Lower lobe of right lung (tissue), 2 donors: ENCODE data around the gene UBAC1. TPM values are rescaled to one million over a fixed set of nuclear protein-coding genes. Genes with fewer than 3 reads are reported as not detected.

ENCODE experiments used
- ATAC-seq, 2 donors: fragments of 200-7000 bp; cut with Tn5 transposase; one replicate each; pipeline ENCODE4 v1.9.1; 2020 to 2022; ENCODE audit warnings: mild to moderate bottlenecking in 2 of 2, moderate library complexity in 2 of 2
- DNase-seq: peaks from one replicate; pipeline ENCODE4 v3.0.0-alpha.2; 2020
- H3K27ac ChIP-seq: fragments of 200-600 bp; one replicate; pipeline ENCODE4 v1.8.0; 2022
- H3K27me3 ChIP-seq: fragments of 200-600 bp; one replicate; pipeline ENCODE4 v1.8.0; 2022; ENCODE audit warnings: low read depth
- H3K36me3 ChIP-seq: fragments of 200-600 bp; one replicate; pipeline ENCODE4 v1.8.0; 2022; ENCODE audit warnings: mild to moderate bottlenecking
- H3K4me1 ChIP-seq: fragments of 200-600 bp; one replicate; pipeline ENCODE4 v1.8.0; 2022
- H3K4me3 ChIP-seq: fragments of 200-600 bp; one replicate; pipeline ENCODE4 v1.8.0; 2022; ENCODE audit warnings: mild to moderate bottlenecking
- H3K9me3 ChIP-seq: fragments of 200-600 bp; one replicate; pipeline ENCODE4 v1.8.0; 2022
- intact Hi-C: fragments of 100-400 bp; cut with DNase I; formaldehyde crosslinking; loops from one replicate; pipeline ENCODE4 v1.11.0; 2022
- total RNA-seq: library from RNA; stranded (reverse); fragmentation: NEBNext Ultra II Directional; extraction: Animal tissue kit (Norgen Biotek cat#: 25700); gene quantifications from one replicate; pipeline ENCODE4 v1.2.1, GENCODE V29; 2021
- TF ChIP-seq, protein P1 (sequence below): fragments of 200-600 bp; IDR thresholded peaks from one replicate; pipeline ENCODE4 v1.8.0; 2022; ENCODE audit warnings: antibody characterized with exemption, mild to moderate bottlenecking
- donor health status: DM: no; HTN: yes; CAD: no; lungs with severe emphysema.

Gene UBAC1
- total RNA-seq, 1 donor from 2014 or later = 40.3 TPM

DNA sequence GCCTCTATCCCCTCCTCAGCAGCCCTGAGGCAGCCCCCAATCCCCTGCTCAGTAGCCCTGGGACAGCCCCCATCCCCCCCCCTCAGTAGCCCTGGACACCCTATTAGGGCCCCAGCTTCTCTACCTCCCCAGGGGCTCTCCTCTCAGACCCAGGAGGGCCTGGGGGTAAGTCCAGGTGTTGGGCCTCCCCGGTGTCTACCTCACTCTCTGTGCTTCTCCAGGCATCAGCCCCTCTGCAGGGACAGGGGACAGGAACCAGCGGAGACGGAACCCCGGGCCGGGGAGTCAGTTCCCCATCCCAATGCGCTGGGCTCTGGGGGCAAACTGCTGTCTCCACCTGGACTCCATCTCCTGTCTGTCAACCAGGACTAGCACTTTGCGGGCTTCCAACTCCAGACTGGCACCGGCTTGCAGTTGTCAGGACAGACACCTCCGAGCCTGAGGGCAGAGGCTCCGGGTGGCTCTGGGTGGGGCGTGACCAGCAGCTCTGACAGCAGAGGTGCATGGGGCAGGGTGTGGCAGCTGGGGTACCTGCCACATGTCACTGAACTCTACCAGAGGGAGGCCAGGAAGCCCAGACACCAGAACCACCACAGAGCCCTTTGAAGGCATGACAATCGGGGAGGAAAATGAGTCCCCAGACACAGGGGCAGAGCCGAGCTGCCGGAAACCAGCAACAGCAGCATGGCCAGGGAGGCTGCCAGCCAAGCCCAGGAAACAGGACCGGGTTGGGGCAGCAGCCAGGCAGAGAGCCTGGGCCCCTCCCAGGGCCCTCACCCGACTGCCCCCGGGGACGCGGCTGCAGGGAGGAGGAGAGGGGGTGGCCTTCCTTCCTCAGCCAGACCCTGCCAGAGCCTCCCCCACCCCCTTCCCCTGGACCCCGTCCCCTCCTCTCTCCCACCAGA, 17.7 kb upstream of the UBAC1 start:
- H3K27ac ChIP-seq = peak overlapping the region; percentile 31
- DNase-seq (no peak), ATAC-seq (peak; percentile 21 to 34)
- no peaks in the 10 kb centered on the region for H3K9me3 ChIP-seq
- intact Hi-C loops = no loop called here
- no peaks in the 10 kb centered on the region for H3K36me3 ChIP-seq
- TF ChIP-seq, protein P1, sequence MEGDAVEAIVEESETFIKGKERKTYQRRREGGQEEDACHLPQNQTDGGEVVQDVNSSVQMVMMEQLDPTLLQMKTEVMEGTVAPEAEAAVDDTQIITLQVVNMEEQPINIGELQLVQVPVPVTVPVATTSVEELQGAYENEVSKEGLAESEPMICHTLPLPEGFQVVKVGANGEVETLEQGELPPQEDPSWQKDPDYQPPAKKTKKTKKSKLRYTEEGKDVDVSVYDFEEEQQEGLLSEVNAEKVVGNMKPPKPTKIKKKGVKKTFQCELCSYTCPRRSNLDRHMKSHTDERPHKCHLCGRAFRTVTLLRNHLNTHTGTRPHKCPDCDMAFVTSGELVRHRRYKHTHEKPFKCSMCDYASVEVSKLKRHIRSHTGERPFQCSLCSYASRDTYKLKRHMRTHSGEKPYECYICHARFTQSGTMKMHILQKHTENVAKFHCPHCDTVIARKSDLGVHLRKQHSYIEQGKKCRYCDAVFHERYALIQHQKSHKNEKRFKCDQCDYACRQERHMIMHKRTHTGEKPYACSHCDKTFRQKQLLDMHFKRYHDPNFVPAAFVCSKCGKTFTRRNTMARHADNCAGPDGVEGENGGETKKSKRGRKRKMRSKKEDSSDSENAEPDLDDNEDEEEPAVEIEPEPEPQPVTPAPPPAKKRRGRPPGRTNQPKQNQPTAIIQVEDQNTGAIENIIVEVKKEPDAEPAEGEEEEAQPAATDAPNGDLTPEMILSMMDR = no peak
- peaks cover 17% of the 10 kb centered on the region for H3K4me1 ChIP-seq
- no peak overlapping the region for H3K4me3 ChIP-seq
- H3K27me3 ChIP-seq = peaks cover 20% of the 10 kb centered on the region

DNA sequence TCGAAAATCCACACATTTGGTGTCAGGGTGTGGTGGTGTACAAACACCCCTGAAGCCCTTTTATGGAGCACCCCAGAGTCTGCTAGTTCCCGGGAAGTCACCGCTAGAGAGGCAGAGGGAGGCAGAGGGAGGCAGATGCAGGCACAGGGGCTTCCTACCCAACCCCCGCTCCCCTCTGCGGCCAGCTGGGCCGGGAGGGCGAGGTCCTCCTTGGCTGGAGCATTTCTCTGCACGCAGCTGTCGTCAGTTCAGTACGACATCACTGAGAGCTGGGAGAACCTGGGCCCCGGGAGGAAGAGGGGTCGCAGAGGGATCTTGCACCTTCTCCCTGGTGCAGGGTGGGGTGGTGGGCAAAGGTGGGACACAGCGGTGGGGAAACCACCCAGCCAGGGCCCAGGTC, 15.8 kb upstream of the UBAC1 start:
- Histone ChIP-seq H3K36me3 (no peaks in the 10 kb centered on the region), H3K9me3 (no peaks in the 10 kb centered on the region), H3K4me1 (peaks cover 27% of the 10 kb centered on the region), H3K4me3 (no peak overlapping the region), H3K27ac (no peak overlapping the region), H3K27me3 (peaks cover 20% of the 10 kb centered on the region)
- TF ChIP-seq, protein P1 = no peak
- ATAC-seq = no peak
- DNase-seq = no peak
- intact Hi-C loops = no loop called here

DNA sequence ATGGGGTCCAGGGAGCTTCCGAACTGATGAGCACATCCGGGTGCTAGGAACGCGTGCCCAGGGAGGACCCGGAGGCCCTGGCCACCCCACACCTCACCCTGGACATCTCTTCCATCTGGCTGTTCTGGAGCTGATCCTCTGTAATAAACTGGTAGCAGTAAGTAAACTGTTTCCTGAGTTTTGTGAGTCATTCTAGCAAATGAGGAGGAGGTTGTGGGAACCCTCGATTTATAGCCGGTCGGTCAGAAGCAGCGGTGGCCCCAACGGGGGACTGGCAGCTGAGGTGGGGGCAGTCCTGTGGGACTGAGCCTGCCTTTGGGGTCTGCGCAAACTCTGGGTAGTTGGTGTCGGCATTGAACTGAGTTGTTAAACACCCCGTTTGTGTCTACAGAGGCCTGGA, 15.4 kb upstream of the UBAC1 start:
- no peak overlapping the region for H3K4me3 ChIP-seq
- ATAC-seq = no peak
- H3K9me3 ChIP-seq = no peaks in the 10 kb centered on the region
- intact Hi-C loops = no loop called here
- TF ChIP-seq, protein P1 = no peak
- H3K36me3 ChIP-seq = no peaks in the 10 kb centered on the region
- peaks cover 27% of the 10 kb centered on the region for H3K4me1 ChIP-seq
- peaks cover 20% of the 10 kb centered on the region for H3K27me3 ChIP-seq
- DNase-seq = no peak
- H3K27ac ChIP-seq = no peak overlapping the region

DNA sequence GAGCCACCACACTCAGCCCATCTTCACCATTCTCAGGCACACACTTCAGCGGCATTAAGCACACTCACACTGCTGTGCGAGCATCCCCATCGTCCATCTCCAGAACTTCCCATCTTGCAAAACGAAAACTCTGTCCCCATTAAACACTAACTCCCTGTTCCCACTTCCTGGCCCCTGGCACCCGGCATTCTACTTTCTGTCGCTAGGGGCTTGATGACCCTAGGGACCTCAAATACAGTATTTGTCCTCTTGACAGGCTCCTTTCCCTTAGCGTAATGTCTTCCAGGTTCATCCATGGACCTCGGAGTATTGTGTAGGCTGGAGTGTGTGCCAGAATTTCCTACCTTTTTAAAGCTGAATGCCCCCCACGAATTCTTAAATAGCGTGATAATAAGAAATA, 14.7 kb upstream of the UBAC1 start:
- TF ChIP-seq, protein P1 = no peak
- intact Hi-C loops = no loop called here
- Histone ChIP-seq H3K9me3 (no peaks in the 10 kb centered on the region), H3K4me1 (peaks cover 27% of the 10 kb centered on the region), H3K4me3 (no peak overlapping the region), H3K27me3 (peaks cover 20% of the 10 kb centered on the region), H3K36me3 (no peaks in the 10 kb centered on the region), H3K27ac (no peak overlapping the region)
- ATAC-seq (no peak), DNase-seq (no peak)

DNA sequence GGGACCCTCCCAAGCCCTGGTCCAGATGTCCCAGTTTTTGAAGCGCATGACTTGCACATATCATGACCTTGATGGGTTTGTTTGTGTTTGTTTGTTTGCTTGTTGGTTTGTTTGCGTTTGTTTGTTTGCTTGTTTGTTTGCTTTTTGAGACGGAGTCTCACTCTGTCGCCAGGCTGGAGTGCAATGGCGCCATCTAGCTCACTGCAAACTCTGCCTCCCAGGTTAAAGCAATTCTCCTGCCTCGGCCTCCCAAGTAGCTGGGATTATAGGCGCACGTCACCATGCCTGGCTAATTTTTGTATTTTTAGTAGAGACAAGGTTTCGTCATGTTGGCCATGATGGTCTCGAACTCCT, 13.0 kb upstream of the UBAC1 start:
- H3K27ac ChIP-seq = no peak overlapping the region
- TF ChIP-seq, protein P1 = no peak
- H3K27me3 ChIP-seq = peaks cover 12% of the 10 kb centered on the region
- no peak overlapping the region for H3K4me3 ChIP-seq
- intact Hi-C loops = no loop called here
- DNase-seq = no peak
- no peaks in the 10 kb centered on the region for H3K36me3 ChIP-seq
- no peak for ATAC-seq
- H3K9me3 ChIP-seq = no peaks in the 10 kb centered on the region
- peaks cover 25% of the 10 kb centered on the region for H3K4me1 ChIP-seq
